Caki2 (cell line): ENCODE results near the gene TSACC. TPM values are rescaled to one million over a fixed set of nuclear protein-coding genes. Genes with fewer than 3 reads are reported as not detected.
"Not testable (repeated sequence)": the region's sequence is repeated elsewhere in the genome, so short reads cannot be mapped to it uniquely, and the experiment has no call there.

Experiments used
- DNase-seq: peaks from one replicate; pipeline ENCODE4 v3.0.0-alpha.2; 2015; ENCODE audit warnings: low read depth
- in situ Hi-C: cut with HindIII; loops from 2 replicates; pipeline ENCODE4 v1.10.0; 2016; ENCODE audit warnings: low sequenced_read_pairs, low pct_unique_long_range_greater_than_20kb, mixed read lengths
- total RNA-seq: library from RNA; depleted of rRNA; stranded (reverse); fragments of >200 nt; shearing (Covaris generic); gene quantifications from 2 replicates; pipeline ENCODE4 v1.2.3, GENCODE V29; 2014; ENCODE audit warnings: low replicate concordance; rRNA removed

TSACC gene
- 14.3 TPM in 1 of 2 replicates, not detected in the other for total RNA-seq

DNA sequence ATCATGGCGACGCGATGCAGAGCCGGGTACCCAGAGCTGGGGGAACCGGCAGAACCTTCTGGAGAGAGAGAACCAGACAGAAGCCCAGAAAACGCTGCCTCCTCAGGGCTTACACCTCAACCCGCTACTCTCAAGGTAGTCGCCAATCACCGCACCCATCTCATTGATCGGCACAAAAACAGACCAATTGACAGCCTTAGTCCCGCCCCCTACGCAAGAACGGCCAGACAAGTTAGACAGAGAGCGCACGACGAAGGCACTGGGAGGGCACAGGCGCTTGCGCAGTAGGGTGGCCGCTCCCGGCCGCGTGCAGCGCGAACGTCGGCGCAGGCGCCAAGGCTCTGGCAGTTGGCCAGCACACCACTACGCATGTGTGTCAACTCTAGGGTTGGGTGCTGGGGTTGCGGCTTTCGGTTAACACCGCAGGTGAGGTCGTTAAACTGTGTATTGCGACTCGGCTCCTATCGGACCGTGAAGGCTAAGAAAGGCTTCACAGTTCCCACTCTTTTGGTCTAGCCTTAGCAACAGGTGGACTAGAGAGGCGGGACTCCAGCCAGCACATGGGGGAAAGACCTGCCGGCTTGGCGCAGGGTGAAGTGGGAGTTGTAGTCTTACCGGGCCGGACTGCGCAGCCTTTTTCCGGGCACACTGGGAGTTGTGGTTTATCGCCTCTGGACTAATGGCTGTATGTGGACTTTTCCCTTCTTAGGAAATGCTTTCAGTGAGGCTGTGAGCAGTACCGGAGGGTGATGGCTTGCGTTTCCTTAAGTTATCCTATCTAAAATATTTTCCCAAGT is at the start of gene TSACC, which contains the start of gene CCT3:
TSS of gene TSACC (plus strand) at position 347 of the 797 bp plus-strand sequence. CDS start 1,232 bp downstream, outside the sequence.
TSS of gene CCT3 (minus strand) at position 113 of the 797 bp plus-strand sequence. CDS start at position 5, 108 bp downstream.
- in situ Hi-C loops, result no loop called here
- peak; percentile 100 for DNase-seq

DNA sequence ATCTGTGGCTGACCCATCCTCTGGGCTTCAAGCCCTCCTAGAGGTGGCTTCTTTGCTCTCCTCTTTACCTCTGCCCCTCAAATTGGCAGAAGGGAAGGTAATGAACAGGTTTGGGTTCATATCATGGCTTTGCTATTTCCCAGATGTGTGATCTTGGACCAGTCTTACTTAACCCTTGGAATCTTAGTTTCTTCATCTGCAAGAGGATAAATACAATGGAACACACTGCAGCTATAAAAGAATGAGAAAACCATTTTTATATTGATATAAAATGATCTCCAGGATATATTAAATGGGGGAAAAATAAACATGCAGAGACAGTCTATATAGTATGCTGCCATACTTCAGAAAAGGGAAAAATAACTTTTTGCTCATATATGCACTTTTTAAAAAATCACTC is 48.5 kb upstream of the TSACC start:
- no peak for DNase-seq
- in situ Hi-C loops, result no loop called here

DNA sequence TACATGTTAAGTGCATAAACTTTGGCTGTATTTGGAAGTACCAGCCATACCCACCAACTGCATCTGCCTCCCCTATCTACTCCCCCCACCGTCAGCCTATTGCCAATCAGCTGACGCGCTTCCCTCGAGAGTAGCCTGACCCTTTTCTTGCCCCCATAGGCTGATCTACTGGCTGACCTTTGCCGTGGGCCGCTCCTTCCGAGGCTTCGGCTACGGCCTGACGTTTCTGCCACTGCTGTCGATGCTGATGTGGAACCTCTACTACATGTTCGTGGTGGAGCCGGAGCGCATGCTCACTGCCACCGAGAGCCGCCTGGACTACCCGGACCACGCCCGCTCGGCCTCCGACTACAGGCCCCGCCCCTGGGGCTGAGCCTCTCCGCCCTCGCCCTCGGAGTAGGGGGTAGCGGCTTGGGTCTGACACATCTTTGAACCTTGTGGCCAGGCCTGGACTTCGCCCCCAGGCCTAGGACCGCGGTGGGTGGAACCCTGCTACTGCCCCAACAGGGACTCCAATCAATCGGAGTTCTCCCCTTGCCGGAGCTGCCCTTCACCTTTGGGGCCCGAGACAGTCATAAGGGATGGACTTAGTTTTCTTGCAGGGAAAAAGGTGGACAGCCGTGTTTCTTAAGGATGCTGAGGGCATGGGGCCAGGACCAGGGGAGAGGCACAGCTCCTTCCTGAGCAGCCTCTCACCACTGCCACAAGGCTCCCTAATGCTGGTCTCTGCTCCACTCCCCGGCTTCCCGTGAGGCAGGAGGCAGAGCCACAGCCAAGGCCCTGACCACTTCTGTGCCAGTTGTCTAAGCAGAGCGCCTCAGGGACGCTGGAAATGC is 46.9 kb upstream of the TSACC start:
- in situ Hi-C loops, result no loop called here
- DNase-seq, result peak; percentile 78

DNA sequence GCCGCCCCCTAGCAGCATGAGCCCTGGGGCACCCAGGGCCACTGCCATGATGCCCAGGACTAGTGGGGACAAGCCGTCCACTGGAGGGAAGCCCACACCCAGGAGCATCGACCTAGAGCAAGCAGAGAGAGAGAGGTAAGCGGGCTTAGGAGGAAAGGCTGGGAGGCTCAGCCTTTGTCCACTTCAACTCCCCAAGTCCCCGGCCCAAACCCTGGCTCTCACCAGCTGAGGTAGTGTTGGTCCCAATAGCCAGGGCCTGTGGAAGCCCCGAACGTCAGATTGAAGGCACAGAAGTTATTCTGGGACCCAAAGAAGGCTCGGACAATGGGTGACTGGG is 45.3 kb upstream of the TSACC start:
- DNase-seq, result no peak
- in situ Hi-C loops, result no loop called here

DNA sequence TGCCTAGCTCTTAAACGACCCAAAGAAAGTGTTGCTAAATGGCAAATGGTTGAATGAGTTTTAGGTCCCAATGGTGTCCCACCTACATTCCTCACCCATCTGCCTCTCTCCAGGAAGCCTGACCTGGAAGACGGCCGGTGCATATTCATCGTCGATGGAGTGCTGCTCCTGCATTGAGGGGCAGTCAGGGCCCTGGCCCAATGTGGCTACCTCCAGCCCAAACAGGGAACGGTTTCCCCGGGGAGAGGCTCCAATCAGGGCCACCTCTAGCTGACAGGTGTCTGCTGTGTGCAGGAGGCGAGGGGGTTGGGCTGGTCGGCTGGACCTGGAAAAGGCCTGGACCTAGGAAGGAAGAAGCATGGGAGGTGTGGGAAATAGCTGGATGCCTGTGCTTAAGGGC is 44.4 kb upstream of the TSACC start:
- no peak for DNase-seq
- in situ Hi-C loops, result no loop called here

DNA sequence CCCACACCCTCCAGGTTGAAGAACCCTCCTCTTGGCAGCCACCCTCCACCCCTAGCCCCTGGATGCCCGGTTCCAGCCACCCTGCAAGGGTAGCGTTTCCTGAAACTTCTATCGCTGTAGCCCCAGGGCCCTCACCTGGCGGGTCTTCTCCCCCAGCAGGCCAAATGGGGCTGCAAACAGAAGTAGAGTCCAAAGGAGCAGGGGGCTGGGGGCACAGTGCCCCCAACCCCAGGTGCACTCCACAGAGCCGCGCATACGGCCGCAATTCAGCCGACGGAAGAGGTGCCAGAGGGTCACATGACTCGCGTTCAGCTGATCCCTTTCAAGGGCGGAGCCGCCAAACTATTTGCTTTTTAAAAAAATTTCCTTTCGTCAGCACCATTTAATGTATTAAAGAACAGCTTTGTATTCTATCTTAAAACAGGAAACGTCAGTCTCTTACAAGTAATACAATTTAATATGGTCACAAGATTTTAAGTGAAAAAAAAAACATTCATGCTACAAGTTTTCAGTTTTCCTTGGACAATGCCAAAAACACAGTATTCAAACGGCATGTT is 42.9 kb upstream of the TSACC start, which contains the start of gene GLMP:
TSS of gene GLMP (minus strand) at position 289 of the 557 bp plus-strand sequence. CDS start at position 255, 34 bp downstream.
- in situ Hi-C loops, result no loop called here
- DNase-seq, result peak; percentile 50

DNA sequence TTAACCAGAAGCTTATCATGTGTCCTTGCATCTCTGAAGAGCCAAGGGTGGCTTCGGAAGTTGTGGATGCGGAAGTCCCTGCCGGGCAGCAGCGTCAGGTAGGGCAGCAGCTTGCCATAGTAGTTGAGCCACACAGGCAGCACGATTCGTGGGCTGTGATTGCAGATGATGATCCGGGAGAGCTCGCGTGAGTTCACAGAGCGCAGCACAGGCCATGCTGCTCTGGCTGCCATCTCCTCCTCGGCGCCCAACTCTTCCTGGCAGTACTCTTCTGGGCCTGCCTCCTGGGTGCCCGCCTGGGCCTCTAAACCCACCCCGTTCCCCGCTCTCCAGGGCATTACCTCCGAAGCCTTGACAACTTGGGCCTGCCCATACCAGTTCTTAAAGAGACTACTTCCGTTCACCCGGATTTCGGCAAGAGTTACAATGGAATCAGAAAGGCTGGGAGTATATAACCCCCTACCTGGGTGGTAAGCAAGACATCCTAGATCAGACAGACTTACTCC is 39.4 kb upstream of the TSACC start, which contains the start of gene VHLL:
TSS of gene VHLL (minus strand) at position 456 of the 506 bp plus-strand sequence. CDS start at position 338, 118 bp downstream.
- in situ Hi-C loops, result no loop called here
- DNase-seq, result no peak

DNA sequence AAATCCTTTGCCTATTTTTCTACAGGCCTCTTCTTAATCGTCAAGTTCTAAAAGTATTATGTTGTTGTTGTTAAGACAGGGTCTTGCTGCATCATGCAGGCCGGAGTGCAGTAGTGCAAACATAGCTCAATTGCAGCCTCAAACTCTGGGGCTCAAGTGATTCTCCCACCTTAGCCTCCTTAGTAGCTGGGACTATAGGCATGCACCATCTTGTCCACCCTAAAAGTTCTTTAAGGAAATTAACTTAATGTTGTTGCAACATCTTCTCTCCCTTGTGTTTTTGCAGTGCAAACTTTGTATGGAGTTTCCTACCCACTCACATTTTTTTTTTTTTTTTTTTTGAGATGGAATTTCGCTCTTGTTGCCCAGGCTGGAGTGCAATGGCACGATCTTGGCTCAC is 35.1 kb upstream of the TSACC start:
- in situ Hi-C loops, result no loop called here
- no peak for DNase-seq

DNA sequence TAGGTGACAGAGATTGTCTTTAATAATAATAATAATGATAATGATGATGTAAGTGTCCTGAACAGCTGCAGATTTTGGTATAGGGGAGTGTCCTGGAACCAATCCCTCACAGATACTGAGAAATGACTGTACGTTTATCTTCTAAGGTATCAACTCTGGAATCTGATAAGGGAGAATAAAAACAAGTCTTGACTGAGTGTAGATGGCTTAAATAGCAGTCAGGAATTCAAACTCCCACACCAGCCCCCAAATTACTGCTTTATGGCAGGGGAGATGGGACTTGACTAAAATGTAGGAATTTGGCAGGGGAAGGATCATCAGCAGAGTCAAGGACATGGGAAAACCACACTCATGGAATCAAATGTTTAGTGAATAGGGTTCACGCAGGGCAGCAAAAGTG is 33.1 kb upstream of the TSACC start:
- no peak for DNase-seq
- in situ Hi-C loops, result no loop called here

DNA sequence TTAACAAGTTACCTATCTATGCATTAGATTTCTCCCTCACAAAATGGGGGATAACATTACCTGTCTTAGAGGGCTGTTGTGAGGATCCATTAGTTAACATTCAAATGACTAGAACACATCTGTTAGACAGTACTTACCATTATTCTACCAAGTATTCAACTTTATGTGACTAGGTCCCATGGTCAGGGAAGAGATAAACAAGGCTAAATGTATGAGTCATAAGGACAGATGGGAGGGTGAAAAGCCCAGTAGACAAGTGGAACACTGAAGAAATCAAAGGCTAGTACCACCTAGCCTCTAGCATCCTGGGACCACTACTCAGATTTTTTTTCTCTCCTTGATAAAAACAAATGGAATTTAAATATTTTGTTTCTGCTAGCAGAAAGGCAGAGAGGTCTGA is 30.2 kb upstream of the TSACC start:
- DNase-seq, result peak; percentile 21
- in situ Hi-C loops, result no loop called here

DNA sequence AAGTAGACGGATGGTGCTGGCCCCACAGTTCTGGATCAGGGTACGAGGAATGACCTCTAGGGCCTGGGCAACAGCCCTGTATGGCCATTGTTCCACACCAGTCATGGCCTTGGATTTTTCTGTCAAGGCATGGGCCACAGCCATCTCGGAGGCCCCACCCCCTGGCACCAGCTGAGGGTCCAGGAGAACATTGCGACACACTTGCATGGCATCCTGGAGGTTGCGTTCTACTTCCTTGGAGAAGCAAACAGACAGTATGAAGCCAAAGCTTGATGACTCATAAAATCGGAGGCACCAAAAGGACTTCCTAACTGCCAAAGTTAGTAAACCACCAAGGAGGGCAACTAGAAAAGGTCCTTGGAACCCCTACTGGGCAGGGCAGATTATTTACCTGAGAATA is 27.4 kb upstream of the TSACC start:
- in situ Hi-C loops, result no loop called here
- DNase-seq, result no peak

DNA sequence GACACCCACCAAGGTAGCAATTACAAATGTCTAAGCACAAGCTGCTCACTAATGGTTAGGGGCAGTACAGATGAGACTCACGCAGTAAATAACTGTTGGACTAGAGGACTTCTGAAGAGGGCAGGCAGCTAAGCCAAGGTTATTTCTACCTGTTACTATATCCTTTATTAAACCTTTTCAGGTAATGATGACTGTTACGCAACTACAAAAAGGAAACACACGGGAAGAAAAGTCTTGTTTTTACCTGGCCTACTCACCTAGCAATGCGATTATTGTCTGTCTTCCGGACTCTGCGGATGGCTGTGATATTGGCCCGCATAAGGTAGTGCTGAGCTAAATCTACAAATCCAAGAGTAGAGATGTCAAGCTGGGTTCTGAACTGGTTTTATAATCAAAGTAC is 21.4 kb upstream of the TSACC start:
- no peak for DNase-seq
- in situ Hi-C loops, result no loop called here

DNA sequence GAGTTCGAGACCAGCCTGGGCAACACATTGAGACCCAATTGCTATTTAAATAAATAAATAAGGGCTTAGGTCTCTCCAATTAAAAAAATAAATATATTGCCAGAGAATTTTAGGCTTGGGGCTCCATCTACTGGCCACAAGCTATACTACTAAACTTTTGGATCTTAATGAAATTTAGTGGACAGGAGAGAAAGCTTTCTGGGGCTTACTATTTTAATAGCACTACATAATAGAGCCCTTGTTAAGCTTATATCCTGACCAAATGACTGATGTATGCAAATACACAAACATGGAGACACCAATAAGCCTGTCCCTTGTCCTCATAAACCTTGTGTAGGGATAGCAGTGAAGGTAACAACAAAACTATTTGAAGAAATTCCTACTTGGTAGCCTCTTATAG is 18.7 kb upstream of the TSACC start:
- in situ Hi-C loops, result no loop called here

DNA sequence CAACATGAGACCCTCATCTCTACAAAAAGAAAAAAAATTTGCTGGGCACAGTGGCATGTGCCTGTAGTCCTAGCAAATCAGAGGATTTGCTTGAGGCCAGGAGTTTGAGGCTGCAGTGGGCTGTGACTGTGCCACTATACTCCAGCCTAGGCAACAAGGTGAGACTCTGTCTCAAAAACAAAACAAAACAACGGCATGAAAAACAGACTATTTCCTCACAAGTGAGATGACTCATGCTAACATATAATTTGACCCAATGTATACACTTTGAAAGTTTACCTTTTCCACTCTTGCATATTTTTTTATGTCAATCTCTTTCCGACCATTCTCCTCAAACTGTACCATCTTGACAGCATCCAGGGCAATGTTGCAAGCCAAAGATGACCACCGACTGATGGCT is 17.8 kb upstream of the TSACC start:
- no peak for DNase-seq
- in situ Hi-C loops, result no loop called here

More for the DNA sequence above, 18.7 kb upstream of the TSACC start:
- DNase-seq, result peak; percentile 22

DNA sequence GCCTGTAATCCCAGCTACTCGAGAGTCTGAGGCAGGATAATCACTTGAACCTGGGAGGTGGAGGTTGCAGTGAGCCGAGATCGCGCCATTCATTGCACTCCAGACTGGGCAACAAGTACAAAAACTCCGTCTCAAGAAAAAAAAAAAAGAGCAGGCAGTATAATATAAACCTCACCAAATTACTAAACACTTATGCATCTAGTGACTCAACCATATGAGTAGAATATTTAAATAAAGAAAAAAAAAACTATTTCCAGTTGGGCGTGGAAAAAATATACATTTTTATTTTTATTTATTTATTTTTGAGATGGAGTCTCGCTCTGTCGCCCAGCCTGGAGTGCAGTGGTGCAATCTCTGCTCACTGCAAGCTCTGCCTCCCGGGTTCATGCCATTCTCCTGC is 15.1 kb upstream of the TSACC start:
- DNase-seq, in situ Hi-C loops: not testable (repeated sequence)

DNA sequence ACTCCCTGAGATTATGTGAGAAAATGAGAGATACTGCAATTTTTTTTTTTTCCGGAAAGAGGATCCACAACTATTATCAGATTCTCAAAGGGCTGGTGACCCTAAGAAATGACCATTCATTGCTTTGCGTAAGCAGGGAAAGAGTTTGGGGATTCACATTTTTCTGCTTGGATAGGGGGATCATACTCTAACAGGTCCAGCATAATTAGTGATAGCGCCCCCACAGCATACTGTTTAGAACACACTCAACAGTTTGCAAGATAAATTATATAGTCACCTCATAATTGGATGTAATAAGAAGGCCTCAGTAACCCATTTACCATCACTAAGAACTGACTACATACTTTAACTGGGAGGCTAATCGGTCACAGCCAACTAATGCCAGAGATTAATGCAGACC is 2.1 kb upstream of the TSACC start:
- no peak for DNase-seq
- in situ Hi-C loops, result no loop called here

DNA sequence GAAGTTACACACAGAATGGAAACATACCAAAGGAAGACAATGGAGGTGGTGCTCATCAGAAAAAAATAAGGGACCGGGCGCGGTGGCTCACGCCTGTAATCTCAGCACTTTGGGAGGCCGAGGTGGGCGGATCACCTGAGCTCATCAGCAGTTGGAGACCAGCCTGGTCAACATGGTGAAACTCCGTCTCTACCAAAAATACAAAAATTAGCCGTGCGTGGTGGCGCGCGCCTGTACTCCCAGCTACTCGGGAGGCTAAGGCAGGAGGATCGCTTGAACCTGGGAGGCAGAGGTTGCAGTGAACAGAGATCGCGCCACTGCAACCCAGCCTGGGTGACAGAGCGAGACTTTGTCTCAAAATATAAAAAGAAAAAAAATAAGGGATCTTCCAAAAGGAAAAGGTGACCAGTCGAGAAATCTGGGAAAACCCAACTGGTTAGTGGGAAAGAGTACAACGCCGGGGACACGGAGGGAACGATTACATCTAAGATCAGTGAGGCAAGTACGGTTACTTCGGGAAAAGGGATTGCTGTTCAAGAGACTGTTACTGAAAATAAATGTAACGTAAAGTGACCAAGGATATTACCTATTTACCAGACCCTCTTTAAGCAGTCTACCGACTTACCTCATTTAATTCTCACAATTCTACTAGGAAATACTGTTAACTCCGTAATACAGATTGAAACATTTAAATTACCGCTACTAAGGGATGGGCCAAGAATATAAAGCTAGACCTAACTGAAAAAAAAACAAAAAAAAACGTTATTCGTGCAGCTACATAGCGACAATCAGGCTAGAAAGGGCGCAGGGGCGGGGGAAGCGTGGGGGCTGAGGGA is 1.1 kb upstream of the TSACC start:
- peak; percentile 25 for DNase-seq
- in situ Hi-C loops, result no loop called here

DNA sequence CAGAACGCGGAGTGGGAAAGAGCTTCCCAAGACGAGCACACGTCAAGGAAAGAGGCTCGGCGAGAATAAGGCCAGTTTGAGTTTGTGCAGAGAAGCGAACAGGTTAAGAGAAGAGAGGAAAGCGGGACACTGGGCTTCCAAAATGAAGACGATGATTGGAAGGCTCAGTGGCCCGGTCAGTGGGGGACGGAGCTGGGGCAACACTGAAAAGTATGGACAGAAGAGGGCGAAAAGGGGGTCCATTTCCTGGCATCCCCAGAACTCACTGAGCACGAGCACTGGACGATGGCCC is 492 bp upstream of the TSACC start:
- in situ Hi-C loops, result no loop called here
- DNase-seq, result no peak
